GM12878 (cell line): ENCODE data around the gene SRCIN1. TPM values are rescaled to one million over a fixed set of nuclear protein-coding genes. Genes with fewer than 3 reads are reported as not detected.

ENCODE experiments used
- ATAC-seq: fragments of 200-7000 bp; cut with Tn5 transposase; 3 replicates; pipeline ENCODE4 v1.9.1; 2020; ENCODE audit warnings: mild to moderate bottlenecking, moderate library complexity
- BruUV-seq: library from RNA; stranded (reverse); fragments of 400-500 nt; replicated peaks from 2 replicates; lab custom pipeline; 2021; lab: Mats Ljungman, UMichigan
- CTCF ChIA-PET: fragments of 300-600 bp; sonication (Branson Sonifier 250); formaldehyde crosslinking; extraction: SDS; loops from one replicate; lab custom pipeline; 2021; ENCODE audit warnings: inconsistent platforms; lab: Yijun Ruan, JAX
- POLR2A ChIA-PET: fragments of 350-600 bp; formaldehyde crosslinking; extraction: SDS; loops from one replicate; lab custom pipeline; 2021; ENCODE audit warnings: inconsistent platforms; lab: Charles Lee
- RAD21 ChIA-PET: fragments of 300-600 bp; sonication (Branson Sonifier 250); formaldehyde crosslinking; loops from one replicate; lab custom pipeline; 2023; ENCODE audit warnings: antibody characterized with exemption; ENCODE audit not compliant: unreplicated experiment; lab: Charles Lee
- SMC1A ChIA-PET: fragments of 300-600 bp; sonication (Branson Sonifier 250); formaldehyde crosslinking; loops from one replicate; lab custom pipeline; 2023; ENCODE audit not compliant: unreplicated experiment, uncharacterized antibody; lab: Charles Lee
- DNase-seq: peaks from one replicate; pipeline ENCODE4 v3.0.0-alpha.2; 2011; ENCODE audit warnings: low read depth, low spot score
- FAIRE-seq: peaks from 3 replicates; lab custom pipeline; 2011; peaks lifted over from hg19 to GRCh38; lab: Jason Lieb, UNC
- H2AFZ ChIP-seq: 2 replicates; pipeline ENCODE4 v1.6.0; 2011; ENCODE audit warnings: low read depth, low read length, control low read depth; ENCODE audit not compliant: control insufficient read depth
- H3K27ac ChIP-seq: 2 replicates; pipeline ENCODE4 v1.5.1; 2011; ENCODE audit warnings: control low read depth; ENCODE audit not compliant: control insufficient read depth, insufficient read depth
- H3K27me3 ChIP-seq, 2 experiments: replicated peaks in 1 of 2; 2 replicates each; pipeline versions ENCODE4 v1.6.0 to v1.6.1; 2011; ENCODE audit warnings: low read length in 1 of 2; ENCODE audit not compliant: control insufficient read depth in 2 of 2, insufficient read depth in 2 of 2
- H3K36me3 ChIP-seq, 2 experiments: 2 replicates each; pipeline ENCODE4 v1.5.1; 2011; ENCODE audit warnings: low read length in 1 of 2; ENCODE audit not compliant: control insufficient read depth in 2 of 2, insufficient read depth in 2 of 2
- H3K4me1 ChIP-seq: 2 replicates; pipeline ENCODE4 v1.6.1; 2011; ENCODE audit warnings: mild to moderate bottlenecking, low read length, moderate library complexity, mixed read lengths; ENCODE audit not compliant: control insufficient read depth, insufficient read depth
- H3K4me2 ChIP-seq: 2 replicates; pipeline ENCODE4 v1.6.0; 2011; ENCODE audit warnings: control low read depth; ENCODE audit not compliant: control insufficient read depth, insufficient read depth
- H3K4me3 ChIP-seq: fragments of 200-600 bp; sonication (generic); 2 replicates; pipeline ENCODE4 v1.5.1; 2016
- H3K79me2 ChIP-seq: 2 replicates; pipeline ENCODE4 v1.6.0; 2011; ENCODE audit warnings: low read length; ENCODE audit not compliant: control insufficient read depth, insufficient read depth
- H3K9ac ChIP-seq: 2 replicates; pipeline ENCODE4 v1.8.0; 2011; ENCODE audit warnings: low read length, control low read depth, mixed read lengths; ENCODE audit not compliant: control insufficient read depth, insufficient read depth
- H3K9me3 ChIP-seq: replicated peaks from 3 replicates; pipeline ENCODE4 v1.5.1; 2011; ENCODE audit warnings: mild to moderate bottlenecking, low read length; ENCODE audit not compliant: control insufficient read depth, insufficient read depth
- H4K20me1 ChIP-seq: 2 replicates; pipeline ENCODE4 v1.6.0; 2011; ENCODE audit not compliant: control insufficient read depth, insufficient read depth
- POLR2A ChIP-seq: IDR thresholded peaks from 2 replicates; pipeline ENCODE4 v1.6.1; 2011; ENCODE audit warnings: low read depth, mild to moderate bottlenecking, low read length
- SIN3A ChIP-seq: IDR thresholded peaks from 2 replicates; pipeline ENCODE4 v1.6.1; 2012; ENCODE audit warnings: low read depth, low read length, improper control_type of control experiment
- SPI1 ChIP-seq: IDR thresholded peaks from 2 replicates; pipeline ENCODE4 v1.6.1; 2011; ENCODE audit warnings: low read depth, mild to moderate bottlenecking, low read length, moderate library complexity, borderline replicate concordance; ENCODE audit not compliant: insufficient read depth
- SRF ChIP-seq, 2 experiments: IDR thresholded peaks; 2 replicates each; pipeline ENCODE4 v1.6.1; 2011; ENCODE audit warnings: low read depth in 2 of 2, low read length in 2 of 2, mild to moderate bottlenecking in 1 of 2, moderate library complexity in 1 of 2
- TARDBP ChIP-seq: IDR thresholded peaks from 2 replicates; pipeline ENCODE4 v1.6.1; 2016; ENCODE audit warnings: borderline replicate concordance
- TBL1XR1 ChIP-seq: IDR thresholded peaks from 2 replicates; pipeline ENCODE4 v1.6.1; 2012; ENCODE audit warnings: low read depth, low read length, improper control_type of control experiment
- TCF12 ChIP-seq: IDR thresholded peaks from 2 replicates; pipeline ENCODE4 v1.6.1; 2011; ENCODE audit warnings: low read depth, mild to moderate bottlenecking, low read length
- TCF7 ChIP-seq: IDR thresholded peaks from 2 replicates; pipeline ENCODE4 v1.6.1; 2014; ENCODE audit warnings: antibody characterized with exemption, borderline replicate concordance
- YBX1 ChIP-seq: fragments of 450-650 bp; IDR thresholded peaks from 2 replicates; pipeline ENCODE4 v1.6.1; 2016; ENCODE audit warnings: antibody characterized with exemption
- WGBS: methylation state at CpG from one replicate; pipeline ENCODE4 v1.1.6; 2016; ENCODE audit warnings: low lambda C conversion rate; ENCODE audit not compliant: insufficient replicate concordance, insufficient coverage; ENCODE audit errors: missing lambda C conversion rate; 5-methylcytosine and 5-hydroxymethylcytosine counted together
- in situ Hi-C: fragments of 300-500 bp; cut with MboI; formaldehyde crosslinking; loops from 9 replicates; pipeline ENCODE4 v1.14.3; 2018; ENCODE audit warnings: mixed read lengths
- intact Hi-C: fragments of 100-400 bp; cut with micrococcal nuclease; formaldehyde crosslinking; loops from one replicate; pipeline ENCODE4 v1.14.2; 2022; ENCODE audit not compliant: unreplicated experiment
- polyA plus RNA-seq, 11 experiments: library from polyadenylated mRNA; depleted of rRNA in 4 of 11; unstranded in 6 of 11; stranded (reverse) in 5 of 11; fragments of >200 nt; fragmentation: Nextera tagmentation in 4 of 11; fragmentation: Illumina TruSeq in 1 of 11; extraction: Ambion mirVana in 4 of 11; extraction: Trizol in 1 of 11; gene quantifications; 1 replicate in 1 of 11; 2 replicates in 10 of 11; pipeline versions ENCODE4 v1.2.1 to v1.2.3, GENCODE V29; 2011 to 2016; ENCODE audit warnings: inconsistent platforms in 2 of 11, missing spikeins in 2 of 11, low read depth in 1 of 11
- total RNA-seq, 4 experiments: library from RNA; depleted of rRNA in 3 of 4; stranded (reverse); fragments of >200 nt in 3 of 4; fragmentation: Illumina TruSeq in 1 of 4; extraction: Trizol in 1 of 4; gene quantifications; 2 replicates each; pipeline versions ENCODE4 v1.2.1 to v1.2.3, GENCODE V29; 2013 to 2021
- TF ChIP-seq, protein P1 (sequence below): IDR thresholded peaks from 2 replicates; pipeline ENCODE4 v1.6.1; 2011; ENCODE audit warnings: mild to moderate bottlenecking, low read depth, low read length, moderate library complexity; ENCODE audit not compliant: insufficient replicate concordance
- TF ChIP-seq, protein P2 (sequence below): fragments of 450-650 bp; IDR thresholded peaks from 2 replicates; pipeline ENCODE4 v1.6.1; 2018; ENCODE audit warnings: borderline replicate concordance, mild to moderate bottlenecking; ENCODE audit not compliant: partially characterized antibody

The SRCIN1 gene
- total and polyA plus RNA-seq, 10 of the 15 experiments (the other 5 are each of a cell fraction or from before 2014, with no cell fraction given), result under 0.01 to 0.74 (median 0.20) TPM; not detected in 3

DNA sequence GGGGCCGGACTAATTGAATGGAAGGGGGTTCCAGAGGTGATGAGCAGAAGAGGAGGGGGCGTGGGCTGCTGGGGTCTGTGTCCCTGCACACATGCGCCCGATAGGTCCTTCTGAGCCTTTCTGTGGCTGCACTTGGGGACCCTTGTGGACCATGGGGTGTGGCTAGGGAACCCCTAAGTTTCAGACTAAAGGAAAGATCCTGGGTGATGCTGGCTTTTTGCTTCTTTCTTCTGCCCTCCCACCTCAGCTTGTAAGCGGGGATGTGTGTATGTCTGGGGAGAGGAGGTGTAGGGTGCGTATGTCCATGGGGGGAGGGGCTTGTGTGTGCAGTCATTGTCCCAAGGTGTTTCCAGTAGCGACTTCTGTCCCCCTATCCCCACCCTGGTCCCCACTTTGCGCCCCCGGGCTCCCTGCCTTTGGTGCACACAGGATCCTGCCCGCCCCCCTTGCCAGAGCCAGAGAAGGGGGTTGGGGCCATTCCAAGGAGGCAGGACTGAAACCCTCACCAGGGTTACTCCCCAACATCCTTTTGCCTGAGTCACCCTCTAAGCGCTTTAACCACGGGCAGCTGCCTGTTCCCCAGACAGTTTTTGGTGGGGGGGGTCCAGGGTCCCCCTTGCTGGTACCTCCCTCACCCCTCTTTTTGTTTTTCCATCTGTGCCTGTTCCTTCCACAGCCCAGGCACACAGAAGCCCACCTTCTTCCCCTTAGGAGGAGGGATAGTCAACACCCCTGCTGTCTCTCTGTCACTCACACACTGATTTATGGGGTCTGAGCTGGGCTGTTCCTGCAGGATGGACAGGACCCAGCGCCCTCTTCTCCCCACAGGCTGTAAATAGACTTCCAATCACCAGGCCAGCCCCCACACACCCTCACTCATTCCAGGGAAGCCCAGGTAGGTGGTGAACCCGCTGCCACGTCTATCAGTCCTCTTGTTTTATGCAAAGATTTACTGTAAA is 94.3 kb downstream of the SRCIN1 start:
- H3K4me2 ChIP-seq, result no peak overlapping the region
- H3K79me2 ChIP-seq, result no peaks in the 10 kb centered on the region
- ChIA-PET CTCF (interaction anchor here (1.2 to 1.3 kb wide), 2 partner anchors 97 to 152 kb away, joined by 3 to 4 read pairs; no protein-coding TSS in a partner anchor), POLR2A (no interaction called here)
- no peak for DNase-seq
- in situ Hi-C loops, result no loop called here
- ATAC-seq, result no peak
- H3K36me3 ChIP-seq, result no peaks in the 10 kb centered on the region
- peaks cover 3% of the 10 kb centered on the region; the same call in 1 of the 2 replicates for H3K4me1 ChIP-seq
- H3K27me3 ChIP-seq, result peaks cover 4 to 10% of the 10 kb centered on the region in 2 experiments; a peak in 3 of 4 replicates
- TF ChIP-seq TCF7, result no peak
- TF ChIP-seq TARDBP, result no peak
- TF ChIP-seq SIN3A, result no peak
- no peak for TF ChIP-seq SRF (IDR thresholded peaks at IDR 0.05; ENCODE audit: low read depth in 2 of 2, low read length in 2 of 2)
- no peak for TF ChIP-seq POLR2A
- TF ChIP-seq TCF12, result no peak
- TF ChIP-seq, protein P1, sequence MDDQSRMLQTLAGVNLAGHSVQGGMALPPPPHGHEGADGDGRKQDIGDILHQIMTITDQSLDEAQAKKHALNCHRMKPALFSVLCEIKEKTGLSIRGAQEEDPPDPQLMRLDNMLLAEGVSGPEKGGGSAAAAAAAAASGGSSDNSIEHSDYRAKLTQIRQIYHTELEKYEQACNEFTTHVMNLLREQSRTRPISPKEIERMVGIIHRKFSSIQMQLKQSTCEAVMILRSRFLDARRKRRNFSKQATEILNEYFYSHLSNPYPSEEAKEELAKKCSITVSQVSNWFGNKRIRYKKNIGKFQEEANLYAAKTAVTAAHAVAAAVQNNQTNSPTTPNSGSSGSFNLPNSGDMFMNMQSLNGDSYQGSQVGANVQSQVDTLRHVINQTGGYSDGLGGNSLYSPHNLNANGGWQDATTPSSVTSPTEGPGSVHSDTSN, result no peak
- TF ChIP-seq SPI1, result no peak
- no peak for TF ChIP-seq TBL1XR1
- TF ChIP-seq, protein P2, sequence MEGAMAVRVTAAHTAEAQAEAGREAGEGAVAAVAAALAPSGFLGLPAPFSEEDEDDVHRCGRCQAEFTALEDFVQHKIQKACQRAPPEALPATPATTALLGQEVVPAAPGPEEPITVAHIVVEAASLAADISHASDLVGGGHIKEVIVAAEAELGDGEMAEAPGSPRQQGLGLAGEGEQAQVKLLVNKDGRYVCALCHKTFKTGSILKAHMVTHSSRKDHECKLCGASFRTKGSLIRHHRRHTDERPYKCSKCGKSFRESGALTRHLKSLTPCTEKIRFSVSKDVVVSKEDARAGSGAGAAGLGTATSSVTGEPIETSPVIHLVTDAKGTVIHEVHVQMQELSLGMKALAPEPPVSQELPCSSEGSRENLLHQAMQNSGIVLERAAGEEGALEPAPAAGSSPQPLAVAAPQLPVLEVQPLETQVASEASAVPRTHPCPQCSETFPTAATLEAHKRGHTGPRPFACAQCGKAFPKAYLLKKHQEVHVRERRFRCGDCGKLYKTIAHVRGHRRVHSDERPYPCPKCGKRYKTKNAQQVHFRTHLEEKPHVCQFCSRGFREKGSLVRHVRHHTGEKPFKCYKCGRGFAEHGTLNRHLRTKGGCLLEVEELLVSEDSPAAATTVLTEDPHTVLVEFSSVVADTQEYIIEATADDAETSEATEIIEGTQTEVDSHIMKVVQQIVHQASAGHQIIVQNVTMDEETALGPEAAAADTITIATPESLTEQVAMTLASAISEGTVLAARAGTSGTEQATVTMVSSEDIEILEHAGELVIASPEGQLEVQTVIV, result no peak
- TF ChIP-seq YBX1, result no peak
- TF ChIP-seq, all 136 proteins: peak for 0
- SMC1A ChIA-PET, result no interaction called here
- WGBS, result 39% methylated on average over 15 of the region's 15 CpGs
- no peak overlapping the region for H3K4me3 ChIP-seq
- H3K9ac ChIP-seq, result no peak overlapping the region
- RAD21 ChIA-PET, result no interaction called here
- no peaks in the 10 kb centered on the region for H4K20me1 ChIP-seq
- BruUV-seq, result no TSS peak
- H2AFZ ChIP-seq, result no peak overlapping the region
- H3K9me3 ChIP-seq, result no peaks in the 10 kb centered on the region
- intact Hi-C loops, result no loop called here
- no peak for FAIRE-seq
- no peak overlapping the region for H3K27ac ChIP-seq
